HepG2 (cell line): ENCODE data around the gene EPSTI1. TPM values are rescaled to one million over a fixed set of nuclear protein-coding genes. Genes with fewer than 3 reads are reported as not detected.

ENCODE experiments used
- ATAC-seq: fragments of 200-7000 bp; cut with Tn5 transposase; 3 replicates; pipeline ENCODE4 v1.9.1; 2020; ENCODE audit warnings: mild to moderate bottlenecking, moderate library complexity
- BruUV-seq: library from RNA; stranded (reverse); fragments of 400-500 nt; replicated peaks from 2 replicates; lab custom pipeline; 2021; lab: Mats Ljungman, UMichigan
- CTCF ChIA-PET: fragments of 300-600 bp; formaldehyde crosslinking; extraction: SDS; loops from one replicate; lab custom pipeline; 2021; ENCODE audit warnings: low total read pairs, inconsistent platforms, low intra/inter-chr PET ratio; lab: Yijun Ruan, JAX
- POLR2A ChIA-PET: fragments of 350-600 bp; sonication (Branson Sonifier 250); formaldehyde crosslinking; loops from one replicate; lab custom pipeline; 2020; ENCODE audit warnings: antibody characterized with exemption, inconsistent platforms; lab: Yijun Ruan, JAX
- DNase-seq: peaks from one replicate; pipeline ENCODE4 v3.0.0-alpha.2; 2015; ENCODE audit warnings: low spot score
- FAIRE-seq: peaks from 3 replicates; lab custom pipeline; 2011; peaks lifted over from hg19 to GRCh38; lab: Jason Lieb, UNC
- H2AFZ ChIP-seq: one replicate; pipeline ENCODE4 v1.6.1; 2011; ENCODE audit warnings: low read length, inconsistent platforms
- H3K27ac ChIP-seq: fragments of 300-600 bp; 3 replicates; pipeline ENCODE4 v1.8.0; 2011; ENCODE audit warnings: mixed run types, mild to moderate bottlenecking, mixed read lengths, low read length, inconsistent platforms; ENCODE audit not compliant: insufficient read depth; ENCODE audit errors: extremely low read length
- H3K27me3 ChIP-seq, 2 experiments: fragments of 200-600 bp in 1 of 2; 2 replicates in 1 of 2; 3 replicates in 1 of 2; pipeline versions ENCODE4 v1.6.0 to v1.8.0; 2011; ENCODE audit warnings: low read length in 2 of 2, mild to moderate bottlenecking in 2 of 2, moderate library complexity in 2 of 2, inconsistent platforms in 1 of 2; ENCODE audit not compliant: insufficient read depth in 2 of 2, control insufficient read depth in 1 of 2
- H3K36me3 ChIP-seq, 2 experiments: fragments of 200-600 bp in 1 of 2; replicated peaks in 1 of 2; 2 replicates in 1 of 2; 3 replicates in 1 of 2; pipeline versions ENCODE4 v1.5.1 to v1.8.0; 2011; ENCODE audit warnings: low read length in 2 of 2, inconsistent platforms in 1 of 2; ENCODE audit not compliant: insufficient read depth in 2 of 2, control insufficient read depth in 1 of 2
- H3K4me1 ChIP-seq: 2 replicates; pipeline ENCODE4 v1.5.1; 2012; ENCODE audit warnings: low read length, inconsistent platforms; ENCODE audit not compliant: insufficient read depth
- H3K4me2 ChIP-seq: 2 replicates; pipeline ENCODE4 v1.6.0; 2011; ENCODE audit warnings: low read depth, low read length, inconsistent platforms
- H3K4me3 ChIP-seq, 3 experiments: fragments of 200-600 bp in 1 of 3; sonication (generic), shearing (Covaris generic) in 1 of 3; replicated peaks in 1 of 3; 2 replicates each; pipeline ENCODE4 v1.5.1; 2011 to 2016; ENCODE audit warnings: low read length in 3 of 3, inconsistent platforms in 2 of 3, low read depth in 2 of 3, mild to moderate bottlenecking in 2 of 3, control low read depth in 1 of 3, mixed read lengths in 1 of 3; ENCODE audit not compliant: insufficient read depth in 1 of 3
- H3K79me2 ChIP-seq: one replicate; pipeline ENCODE4 v1.6.1; 2011; ENCODE audit warnings: low read length, inconsistent platforms; ENCODE audit not compliant: insufficient read depth
- H3K9ac ChIP-seq: 2 replicates; pipeline ENCODE4 v1.6.0; 2011; ENCODE audit warnings: mild to moderate bottlenecking, low read depth, low read length, inconsistent platforms; ENCODE audit not compliant: insufficient read depth
- H3K9me3 ChIP-seq: 2 replicates; pipeline ENCODE4 v1.5.1; 2012; ENCODE audit warnings: mild to moderate bottlenecking, low read length
- H4K20me1 ChIP-seq: 2 replicates; pipeline ENCODE4 v1.6.0; 2011; ENCODE audit warnings: inconsistent platforms, mild to moderate bottlenecking, low read length, moderate library complexity; ENCODE audit not compliant: insufficient read depth
- ATF7-NPFF ChIP-seq: sonication (generic); formaldehyde crosslinking; IDR thresholded peaks from 2 replicates; pipeline ENCODE4 v1.8.1; 2023; ENCODE audit warnings: mild to moderate bottlenecking, low read depth, missing genetic modification reagents, moderate library complexity
- CENPX ChIP-seq: sonication (generic); formaldehyde crosslinking; IDR thresholded peaks from 2 replicates; pipeline ENCODE4 v1.9.0; 2021; ENCODE audit warnings: mild to moderate bottlenecking, missing genetic modification reagents, moderate library complexity
- GATA4 ChIP-seq: sonication (generic); IDR thresholded peaks from 2 replicates; pipeline ENCODE4 v1.6.1; 2016; ENCODE audit warnings: antibody characterized with exemption, low read depth, borderline replicate concordance
- HCFC1 ChIP-seq: fragments of 150-350 bp; IDR thresholded peaks from 2 replicates; pipeline ENCODE4 v1.6.1; 2014; ENCODE audit warnings: low read depth, low read length
- HDAC2 ChIP-seq: sonication (generic); formaldehyde crosslinking; IDR thresholded peaks from 2 replicates; pipeline ENCODE4 v1.4.0; 2020; ENCODE audit warnings: missing genetic modification reagents
- MIER2 ChIP-seq: IDR thresholded peaks from 2 replicates; pipeline ENCODE4 v1.6.1; 2016; ENCODE audit warnings: missing biosample characterization, missing genetic modification reagents
- PAWR ChIP-seq: sonication (generic); formaldehyde crosslinking; IDR thresholded peaks from 2 replicates; pipeline ENCODE4 v1.4.0; 2020; ENCODE audit warnings: missing genetic modification reagents, mild to moderate bottlenecking, borderline replicate concordance
- PAX8 ChIP-seq: sonication (generic); formaldehyde crosslinking; IDR thresholded peaks from 2 replicates; pipeline ENCODE4 v1.8.0; 2022; ENCODE audit warnings: mild to moderate bottlenecking, missing genetic modification reagents, borderline replicate concordance
- PBX2 ChIP-seq: IDR thresholded peaks from 2 replicates; pipeline ENCODE4 v1.6.1; 2016; ENCODE audit warnings: control low read depth
- RCOR2 ChIP-seq: IDR thresholded peaks from 2 replicates; pipeline ENCODE4 v1.6.1; 2016; ENCODE audit warnings: missing biosample characterization, missing genetic modification reagents
- SMARCE1 ChIP-seq: fragments of 450-650 bp; IDR thresholded peaks from 2 replicates; pipeline ENCODE4 v1.6.1; 2017; ENCODE audit warnings: borderline replicate concordance
- SNAPC4 ChIP-seq: sonication (generic); formaldehyde crosslinking; IDR thresholded peaks from 2 replicates; pipeline ENCODE4 v1.4.0; 2020; ENCODE audit warnings: mild to moderate bottlenecking, missing genetic modification reagents
- TBX3 ChIP-seq: fragments of 450-650 bp; IDR thresholded peaks from 2 replicates; pipeline ENCODE4 v1.6.1; 2017; ENCODE audit warnings: antibody characterized with exemption, mild to moderate bottlenecking, inconsistent platforms, borderline replicate concordance
- ZKSCAN5 ChIP-seq: sonication (generic); formaldehyde crosslinking; IDR thresholded peaks from 2 replicates; pipeline ENCODE4 v1.5.1; 2020; ENCODE audit warnings: mild to moderate bottlenecking, missing genetic modification reagents
- ZNF335 ChIP-seq: sonication (generic); formaldehyde crosslinking; IDR thresholded peaks from 2 replicates; pipeline ENCODE4 v1.4.0; 2020; ENCODE audit warnings: missing genetic modification reagents
- WGBS: methylation state at CpG from one replicate; pipeline ENCODE4 v1.1.6; 2017; ENCODE audit warnings: low lambda C conversion rate; 5-methylcytosine and 5-hydroxymethylcytosine counted together
- in situ Hi-C: cut with HindIII; loops from 2 replicates; pipeline ENCODE4 v1.10.0; 2017; ENCODE audit warnings: low pct_unique_long_range_greater_than_20kb; ENCODE audit not compliant: extremely low pct_ligation_motif_present
- intact Hi-C: fragments of 100-400 bp; cut with micrococcal nuclease; formaldehyde crosslinking; loops from one replicate; pipeline ENCODE4 v1.10.0; 2022; ENCODE audit not compliant: unreplicated experiment
- polyA plus RNA-seq, 8 experiments: library from polyadenylated mRNA; depleted of rRNA in 3 of 8; stranded (reverse) in 7 of 8; unstranded in 1 of 8; fragments of >200 nt; fragmentation: Illumina TruSeq in 4 of 8; extraction: Trizol in 4 of 8; gene quantifications; 2 replicates each; pipeline versions ENCODE4 v1.2.1 to v1.2.3, GENCODE V29; 2011 to 2016; ENCODE audit warnings: low read depth in 4 of 8, missing spikeins in 1 of 8, mixed read lengths in 1 of 8; ENCODE audit not compliant: insufficient read depth in 1 of 8
- total RNA-seq, 5 experiments: library from RNA; depleted of rRNA; stranded (reverse); fragments of >200 nt; fragmentation: Illumina TruSeq; extraction: Trizol; gene quantifications; 2 replicates each; pipeline ENCODE4 v1.2.3, GENCODE V29; 2016; ENCODE audit warnings: low read depth in 1 of 5

Gene EPSTI1
- total and polyA plus RNA-seq, 2 of the 13 experiments (the other 11 are each of a cell fraction or from before 2014, with no cell fraction given), result 0.03 TPM; not detected in 1

GRCh38 chr13:42852136-42852535, 139.9 kb downstream of the EPSTI1 start:
- FAIRE-seq, result no peak
- DNase-seq, result no peak
- H2AFZ ChIP-seq, result no peak overlapping the region
- H3K27ac ChIP-seq, result no peak overlapping the region
- in situ Hi-C loops, result no loop called here
- H3K4me1 ChIP-seq, result no peaks in the 10 kb centered on the region
- H3K79me2 ChIP-seq, result no peaks in the 10 kb centered on the region
- no peak for ATAC-seq
- no TSS peak for BruUV-seq
- ChIA-PET POLR2A (no interaction called here), CTCF (no interaction called here)
- no peak overlapping the region for H3K4me3 ChIP-seq
- no peaks in the 10 kb centered on the region; a peak in 1 of 5 replicates for H3K27me3 ChIP-seq
- H4K20me1 ChIP-seq, result no peaks in the 10 kb centered on the region
- 10% methylated on average over 3 of the region's 3 CpGs for WGBS
- no peaks in the 10 kb centered on the region for H3K9me3 ChIP-seq
- no peak overlapping the region for H3K4me2 ChIP-seq
- intact Hi-C loops, result no loop called here
- TF ChIP-seq PBX2, result no peak
- no peak for TF ChIP-seq CENPX
- TF ChIP-seq PAX8 (CRISPR knock-in tag), result no peak
- no peak for TF ChIP-seq ZKSCAN5 (CRISPR knock-in tag)
- TF ChIP-seq RCOR2 (CRISPR knock-in tag), result no peak
- no peak for TF ChIP-seq HCFC1
- no peak for TF ChIP-seq TBX3
- TF ChIP-seq SNAPC4 (CRISPR knock-in tag), result no peak
- TF ChIP-seq SMARCE1, result no peak
- no peak for TF ChIP-seq ATF7-NPFF (CRISPR knock-in tag)
- TF ChIP-seq MIER2 (CRISPR knock-in tag), result no peak
- TF ChIP-seq ZNF335 (CRISPR knock-in tag), result no peak
- no peak for TF ChIP-seq PAWR (CRISPR knock-in tag)
- TF ChIP-seq GATA4, result no peak
- no peak for TF ChIP-seq HDAC2 (CRISPR knock-in tag)
- TF ChIP-seq, all 625 proteins: peak for 0
- Histone ChIP-seq H3K36me3 (no peaks in the 10 kb centered on the region), H3K9ac (no peak overlapping the region)
